CD4-positive, alpha-beta T cell (primary cell): Measurements from ENCODE around the gene DDIT3. TPM values are rescaled to one million over a fixed set of nuclear protein-coding genes. Genes with fewer than 3 reads are reported as not detected.
A peak's percentile ranks its signal among the peaks of the same experiment; 100 is the strongest.

Experiments
- ATAC-seq: fragments of 200-7000 bp; cut with Tn5 transposase; one replicate; pipeline ENCODE4 v1.10.0; 2022; ENCODE audit warnings: mild to moderate bottlenecking; ENCODE audit not compliant: poor library complexity
- CTCF ChIA-PET: fragments of 350-600 bp; sonication (Branson Sonifier 250); formaldehyde crosslinking; loops from one replicate; lab custom pipeline; 2021; ENCODE audit warnings: antibody characterized with exemption, inconsistent platforms; lab: Charles Lee
- POLR2A ChIA-PET: fragments of 350-600 bp; sonication (Branson Sonifier 250); formaldehyde crosslinking; loops from one replicate; lab custom pipeline; 2021; ENCODE audit warnings: antibody characterized with exemption, inconsistent platforms; lab: Charles Lee
- DNase-seq, 14 experiments: peaks; one replicate each; pipeline ENCODE4 v3.0.0-alpha.2; 2013 to 2020; ENCODE audit warnings: mixed read lengths in 2 of 14
- H3K27ac ChIP-seq, 2 donors: one replicate each; pipeline versions ENCODE4 v1.5.1 to v1.7.0; 2013; ENCODE audit warnings: low read length in 2 of 2, low read depth in 1 of 2, mild to moderate bottlenecking in 1 of 2
- H3K27me3 ChIP-seq, 2 experiments: 1 replicate in 1 of 2; 2 replicates in 1 of 2; pipeline versions ENCODE4 v1.6.1 to v1.7.0; 2013; ENCODE audit warnings: low read length in 2 of 2, control low read depth in 1 of 2, mild to moderate bottlenecking in 1 of 2, moderate library complexity in 1 of 2; ENCODE audit not compliant: insufficient read depth in 2 of 2, control insufficient read depth in 1 of 2
- H3K36me3 ChIP-seq: one replicate; pipeline ENCODE4 v1.6.1; 2013; ENCODE audit warnings: low read length, control low read depth; ENCODE audit not compliant: insufficient read depth
- H3K4me1 ChIP-seq: one replicate; pipeline ENCODE4 v1.6.1; 2013; ENCODE audit warnings: low read length, control low read depth; ENCODE audit not compliant: insufficient read depth
- H3K4me3 ChIP-seq: one replicate; pipeline ENCODE4 v1.5.1; 2013; ENCODE audit warnings: mild to moderate bottlenecking, low read length, moderate library complexity
- H3K9me3 ChIP-seq, 2 experiments: 1 replicate in 1 of 2; 2 replicates in 1 of 2; pipeline versions ENCODE4 v1.6.1 to v1.7.0; 2013; ENCODE audit warnings: low read length in 2 of 2, mild to moderate bottlenecking in 2 of 2, control low read depth in 1 of 2, moderate library complexity in 1 of 2; ENCODE audit not compliant: control insufficient read depth in 1 of 2, insufficient read depth in 1 of 2
- H3K27ac Mint-ChIP-seq: one replicate; pipeline ENCODE4 v1.8.0; 2020; ENCODE audit warnings: mixed read lengths
- H3K27me3 Mint-ChIP-seq: one replicate; pipeline ENCODE4 v1.8.0; 2021; ENCODE audit warnings: mixed read lengths
- H3K36me3 Mint-ChIP-seq: one replicate; pipeline ENCODE4 v1.8.0; 2021; ENCODE audit warnings: low read depth, mixed read lengths
- H3K4me1 Mint-ChIP-seq: one replicate; pipeline ENCODE4 v1.8.0; 2021; ENCODE audit warnings: low read depth, mixed read lengths
- H3K4me3 Mint-ChIP-seq: one replicate; pipeline ENCODE4 v1.8.0; 2020; ENCODE audit warnings: mild to moderate bottlenecking, mixed read lengths
- H3K9me3 Mint-ChIP-seq: one replicate; pipeline ENCODE4 v1.8.0; 2020; ENCODE audit warnings: mixed read lengths
- intact Hi-C, 2 experiments: fragments of 100-400 bp; cut with DNase I in 1 of 2; cut with micrococcal nuclease in 1 of 2; formaldehyde crosslinking; loops; one replicate each; pipeline versions ENCODE4 v1.15.1 to v1.9.0; 2023 to 2025; cut with DNase I, micrococcal nuclease
- total RNA-seq, 174 experiments: library from RNA in 2 of 174; stranded (reverse) in 2 of 174; gene quantifications; one replicate each; pipeline ENCODE4 v1.2.3 and lab custom pipeline; 2021 to 2026
- TF ChIP-seq, protein P1 (sequence below): fragments of 200-600 bp; IDR thresholded peaks from one replicate; pipeline ENCODE4 v1.8.0; 2022; ENCODE audit warnings: antibody characterized with exemption, mild to moderate bottlenecking

The DDIT3 gene
- total RNA-seq, 2 experiments from 2014 or later: 145 TPM

DNA sequence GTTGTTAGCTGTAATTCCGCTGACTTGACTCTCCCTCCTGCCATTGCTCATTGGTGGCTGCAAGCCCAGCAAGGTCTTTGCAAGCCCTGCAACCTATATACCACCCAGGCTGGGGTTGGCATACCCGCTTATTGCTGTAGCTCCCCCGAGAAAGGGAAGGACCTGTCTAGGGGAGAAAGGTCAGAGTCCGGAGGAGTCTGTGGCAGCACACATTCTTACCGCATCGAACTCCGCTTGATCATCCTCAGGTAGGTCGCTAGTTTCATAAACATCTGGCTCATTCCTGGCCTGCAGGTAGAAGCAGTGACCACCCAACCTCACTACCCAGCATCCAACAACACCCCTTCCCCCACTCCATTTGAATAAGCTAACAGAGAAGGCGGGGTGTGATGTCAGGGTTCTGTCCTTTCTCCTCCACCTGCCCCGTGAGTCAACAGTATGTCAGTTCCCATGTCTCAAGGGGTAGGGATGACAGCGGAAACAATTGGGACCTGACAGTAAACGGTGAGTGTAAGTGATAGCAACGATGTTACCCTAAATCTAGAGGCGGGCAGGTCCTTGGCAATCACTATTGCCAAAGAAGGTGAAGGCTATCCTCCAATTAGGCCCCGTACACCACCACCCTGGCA, 25.6 kb upstream of the DDIT3 start:
- ChIA-PET POLR2A (interaction anchor here (1.0 to 2.6 kb wide), 6 partner anchors 11 to 85 kb away, joined by 3 to 11 read pairs (median 5); partner anchors contain the start of gene DDIT3), CTCF (interaction anchor here (0.7 to 1.6 kb wide), 9 partner anchors 8 to 87 kb away, joined by 3 to 6 read pairs (median 3); partner anchors contain the start of gene GLI1)
- no peaks in the 10 kb centered on the region for H3K9me3 Mint-ChIP-seq
- Histone ChIP-seq H3K27ac (peak overlapping the region in 1 of 2 donors; percentile 63), H3K27me3 (peaks cover 4 to 8% of the 10 kb centered on the region in 2 experiments), H3K9me3 (no peaks in the 10 kb centered on the region), H3K4me1 (peaks cover 35% of the 10 kb centered on the region), H3K36me3 (peaks cover 5% of the 10 kb centered on the region), H3K4me3 (peak overlapping the region; percentile 74)
- DNase-seq (no peak), ATAC-seq (no peak)
- intact Hi-C loops: loop anchor here (1.0 to 5.0 kb wide), 7 partner anchors 23 to 87 kb away; partner anchors contain the start of genes ARHGAP9 (in 1 of the 2), GLI1 (in 1 of the 2), MARS1 (in 1 of the 2) and MBD6 (in 1 of the 2)
- TF ChIP-seq, protein P1, sequence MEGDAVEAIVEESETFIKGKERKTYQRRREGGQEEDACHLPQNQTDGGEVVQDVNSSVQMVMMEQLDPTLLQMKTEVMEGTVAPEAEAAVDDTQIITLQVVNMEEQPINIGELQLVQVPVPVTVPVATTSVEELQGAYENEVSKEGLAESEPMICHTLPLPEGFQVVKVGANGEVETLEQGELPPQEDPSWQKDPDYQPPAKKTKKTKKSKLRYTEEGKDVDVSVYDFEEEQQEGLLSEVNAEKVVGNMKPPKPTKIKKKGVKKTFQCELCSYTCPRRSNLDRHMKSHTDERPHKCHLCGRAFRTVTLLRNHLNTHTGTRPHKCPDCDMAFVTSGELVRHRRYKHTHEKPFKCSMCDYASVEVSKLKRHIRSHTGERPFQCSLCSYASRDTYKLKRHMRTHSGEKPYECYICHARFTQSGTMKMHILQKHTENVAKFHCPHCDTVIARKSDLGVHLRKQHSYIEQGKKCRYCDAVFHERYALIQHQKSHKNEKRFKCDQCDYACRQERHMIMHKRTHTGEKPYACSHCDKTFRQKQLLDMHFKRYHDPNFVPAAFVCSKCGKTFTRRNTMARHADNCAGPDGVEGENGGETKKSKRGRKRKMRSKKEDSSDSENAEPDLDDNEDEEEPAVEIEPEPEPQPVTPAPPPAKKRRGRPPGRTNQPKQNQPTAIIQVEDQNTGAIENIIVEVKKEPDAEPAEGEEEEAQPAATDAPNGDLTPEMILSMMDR: no peak
- H3K4me1 Mint-ChIP-seq: peaks cover 49% of the 10 kb centered on the region
- no peaks in the 10 kb centered on the region for H3K27me3 Mint-ChIP-seq
- peak overlapping the region; percentile 86 for H3K27ac Mint-ChIP-seq
- H3K4me3 Mint-ChIP-seq: peak overlapping the region; percentile 100
- peaks cover 18% of the 10 kb centered on the region for H3K36me3 Mint-ChIP-seq

DNA sequence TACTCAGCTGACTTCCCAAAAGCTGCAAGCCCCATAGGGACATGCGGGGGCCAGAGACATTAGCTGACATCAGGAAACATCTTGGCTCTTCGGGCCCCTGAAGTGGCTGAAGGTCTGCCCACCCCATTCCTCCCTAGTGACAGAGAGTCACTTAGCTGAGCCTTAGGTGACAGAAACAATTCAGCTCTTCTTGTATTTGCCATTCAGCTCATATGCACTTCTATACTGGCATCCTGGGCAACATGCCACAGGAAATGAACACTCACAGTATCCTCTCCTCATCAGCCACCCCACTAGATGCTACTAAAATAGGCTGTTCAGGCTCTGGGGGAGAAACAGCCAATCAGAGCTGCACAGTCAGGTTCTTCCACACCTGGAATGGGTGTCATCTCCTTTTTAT, 23.3 kb upstream of the DDIT3 start:
- H3K4me3 ChIP-seq: no peak overlapping the region
- H3K9me3 Mint-ChIP-seq: no peaks in the 10 kb centered on the region
- DNase-seq (no peak), ATAC-seq (no peak)
- peaks cover 20% of the 10 kb centered on the region for H3K4me1 ChIP-seq
- H3K36me3 Mint-ChIP-seq: peaks cover 39% of the 10 kb centered on the region
- intact Hi-C loops: no loop called here
- CTCF ChIA-PET: no interaction called here
- H3K9me3 ChIP-seq: no peaks in the 10 kb centered on the region
- TF ChIP-seq, protein P1: no peak
- POLR2A ChIA-PET: no interaction called here
- H3K27me3 Mint-ChIP-seq: no peaks in the 10 kb centered on the region
- H3K27ac Mint-ChIP-seq: peak overlapping the region; percentile 29
- H3K36me3 ChIP-seq: peaks cover 16% of the 10 kb centered on the region
- no peak overlapping the region for H3K27ac ChIP-seq
- no peak overlapping the region for H3K4me3 Mint-ChIP-seq
- H3K4me1 Mint-ChIP-seq: peaks cover 48% of the 10 kb centered on the region
- H3K27me3 ChIP-seq: no peaks in the 10 kb centered on the region

DNA sequence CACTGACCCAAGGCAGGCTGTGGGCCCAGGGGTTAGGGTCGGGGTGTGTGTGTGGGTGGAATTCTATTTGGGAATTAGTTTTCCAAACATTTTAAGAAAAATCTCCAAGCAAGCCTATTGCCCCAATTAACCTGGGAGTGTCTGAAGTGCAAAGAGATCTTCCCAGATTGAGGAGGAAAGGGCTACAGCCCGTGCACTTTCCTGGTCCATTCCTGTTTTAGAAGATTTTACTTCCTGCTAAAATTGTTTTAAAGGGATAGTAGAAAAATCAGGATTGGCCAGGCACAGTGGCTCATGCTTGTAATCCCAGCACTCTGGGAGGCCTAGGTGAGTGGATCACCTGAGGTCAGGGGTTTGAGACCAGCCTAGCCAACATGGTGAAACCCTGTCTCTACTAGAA, 21.4 kb upstream of the DDIT3 start:
- Histone ChIP-seq H3K9me3 (no peaks in the 10 kb centered on the region), H3K27me3 (no peaks in the 10 kb centered on the region), H3K4me1 (peaks cover 17% of the 10 kb centered on the region), H3K4me3 (no peak overlapping the region), H3K36me3 (peaks cover 23% of the 10 kb centered on the region), H3K27ac (no peak overlapping the region)
- POLR2A ChIA-PET: no interaction called here
- TF ChIP-seq, protein P1: no peak
- Mint-ChIP-seq H3K36me3 (peaks cover 48% of the 10 kb centered on the region), H3K4me3 (no peak overlapping the region), H3K9me3 (no peaks in the 10 kb centered on the region), H3K27me3 (no peaks in the 10 kb centered on the region), H3K27ac (no peak overlapping the region), H3K4me1 (peaks cover 37% of the 10 kb centered on the region)
- CTCF ChIA-PET: no interaction called here
- DNase-seq (no peak), ATAC-seq (no peak)
- intact Hi-C loops: no loop called here
